ENCODE measurements around the gene PEX14. TPM values are rescaled to one million over a fixed set of nuclear protein-coding genes. Genes with fewer than 3 reads are reported as not detected.
A peak's percentile ranks its signal among the peaks of the same experiment; 100 is the strongest.

PEX14 gene
- total RNA-seq, 1 experiment from 2014 or later, result 27.3 TPM

GRCh38 chr1:10559386-10559785, 84.6 kb downstream of the PEX14 start:
- peaks cover 7% of the 10 kb centered on the region for H3K9me3 Mint-ChIP-seq
- ATAC-seq, result no peak
- H3K4me3 Mint-ChIP-seq, result no peak overlapping the region
- no peaks in the 10 kb centered on the region; the same call in 1 of the 2 replicates for H3K27me3 Mint-ChIP-seq (ENCODE audit: low read depth)
- POLR2A ChIA-PET, result no interaction called here
- peak overlapping the region; percentile 44 for H3K27ac Mint-ChIP-seq
- CTCF ChIA-PET, result interaction anchor here (1.8 kb wide), 1 partner anchor 31 kb away, joined by 4 read pairs; no protein-coding TSS in a partner anchor
- peaks cover 30% of the 10 kb centered on the region for H3K4me1 Mint-ChIP-seq
- no peak for TF ChIP-seq ZSCAN18 (CRISPR knock-in tag; IDR thresholded peaks at IDR 0.05)
- no peak for TF ChIP-seq ZMAT4 (CRISPR knock-in tag; IDR thresholded peaks at IDR 0.05)
- DNase-seq (ENCODE audit: low spot score), result no peak
- peaks cover 11% of the 10 kb centered on the region for H3K36me3 Mint-ChIP-seq

GRCh38 chr1:10561497-10561896, 86.7 kb downstream of the PEX14 start:
- Mint-ChIP-seq H3K36me3 (peaks cover 13% of the 10 kb centered on the region), H3K27ac (no peak overlapping the region; the same call in 1 of the 2 replicates), H3K27me3 (ENCODE audit: low read depth) (no peaks in the 10 kb centered on the region; the same call in 1 of the 2 replicates), H3K9me3 (peaks cover 10% of the 10 kb centered on the region), H3K4me3 (no peak overlapping the region), H3K4me1 (peaks cover 15% of the 10 kb centered on the region)
- TF ChIP-seq ZNF671 (CRISPR knock-in tag; IDR thresholded peaks at IDR 0.05) (no peak), KAT7 (CRISPR knock-in tag; IDR thresholded peaks at IDR 0.05; ENCODE audit: borderline replicate concordance) (no peak), PRDM15 (CRISPR knock-in tag; IDR thresholded peaks at IDR 0.05) (no peak), SP1 (CRISPR knock-in tag; conservative IDR thresholded peaks at IDR 0.05) (no peak)
- ATAC-seq, result no peak
- no peak for DNase-seq (ENCODE audit: low spot score)
- POLR2A ChIA-PET, result interaction anchor here (1.0 kb wide), 1 partner anchor 669 kb away, joined by 3 read pairs; no protein-coding TSS in a partner anchor
- CTCF ChIA-PET, result interaction anchor here (0.6 to 1.2 kb wide), 7 partner anchors 7 to 92 kb away, joined by 3 to 7 read pairs (median 4); no protein-coding TSS in a partner anchor

- no peaks in the 10 kb centered on the region; the same call in 1 of the 2 replicates for H3K27me3 Mint-ChIP-seq (ENCODE audit: low read depth)
- H3K9me3 Mint-ChIP-seq, result peaks cover 10% of the 10 kb centered on the region
- no peak overlapping the region; the same call in 1 of the 2 replicates for H3K27ac Mint-ChIP-seq
- 0 out of 2 replicates have a peak, but pooled peaks have one; percentile 36 for ATAC-seq
- H3K4me3 Mint-ChIP-seq, result no peak overlapping the region
- peaks cover 13% of the 10 kb centered on the region for H3K36me3 Mint-ChIP-seq
- ChIA-PET CTCF (interaction anchor here (0.6 to 1.3 kb wide), 12 partner anchors 8 to 92 kb away, joined by 3 to 7 read pairs (median 4); no protein-coding TSS in a partner anchor), POLR2A (interaction anchor here (1.0 kb wide), 1 partner anchor 670 kb away, joined by 3 read pairs; no protein-coding TSS in a partner anchor)
- peaks cover 14% of the 10 kb centered on the region for H3K4me1 Mint-ChIP-seq
- DNase-seq (ENCODE audit: low spot score), result peak; percentile 50
- TF ChIP-seq HMGXB4 (CRISPR knock-in tag; IDR thresholded peaks at IDR 0.05) (no peak), ZNF121 (CRISPR knock-in tag; IDR thresholded peaks at IDR 0.05) (peak; percentile 89)
These were observed 87.2 kb downstream of the PEX14 start for GRCh38 chr1:10561955-10562354.

- Mint-ChIP-seq H3K4me3 (no peak overlapping the region), H3K27me3 (ENCODE audit: low read depth) (no peaks in the 10 kb centered on the region; the same call in 1 of the 2 replicates), H3K9me3 (peaks cover 10% of the 10 kb centered on the region), H3K4me1 (peaks cover 14% of the 10 kb centered on the region), H3K27ac (no peak overlapping the region), H3K36me3 (peaks cover 13% of the 10 kb centered on the region)
- ATAC-seq (no peak), DNase-seq (ENCODE audit: low spot score) (no peak)
- CTCF ChIA-PET, result interaction anchor here (0.6 to 1.7 kb wide), 2 partner anchors 9 to 35 kb away, joined by 3 to 5 read pairs; no protein-coding TSS in a partner anchor
- POLR2A ChIA-PET, result no interaction called here
- TF ChIP-seq CTCF (IDR thresholded peaks at IDR 0.05), result no peak
- no peak for TF ChIP-seq ETV6 (CRISPR knock-in tag; IDR thresholded peaks at IDR 0.05)
- TF ChIP-seq JUN (CRISPR knock-in tag; IDR thresholded peaks at IDR 0.05), result no peak
- no peak for TF ChIP-seq ZNF423 (CRISPR knock-in tag; IDR thresholded peaks at IDR 0.05)
- no peak for TF ChIP-seq ATF6 (CRISPR knock-in tag; IDR thresholded peaks at IDR 0.05)
- TF ChIP-seq KAT7 (CRISPR knock-in tag; IDR thresholded peaks at IDR 0.05; ENCODE audit: borderline replicate concordance), result no peak
These were observed 89.3 kb downstream of the PEX14 start for GRCh38 chr1:10564063-10564462.

All from WTC11 (cell line).